Ishikawa (cell line): Measurements from ENCODE around the gene RTN4RL2.

Experiments used
- EGR1 ChIP-seq: IDR thresholded peaks from 2 replicates; pipeline ENCODE4 v1.6.1; 2012
- EP300 ChIP-seq: IDR thresholded peaks from 2 replicates; pipeline ENCODE4 v1.6.1; 2012; ENCODE audit warnings: borderline replicate concordance
- FOXM1 ChIP-seq: IDR thresholded peaks from 2 replicates; pipeline ENCODE4 v1.6.1; 2012; ENCODE audit warnings: low read depth, borderline replicate concordance
- MAX ChIP-seq: IDR thresholded peaks from 2 replicates; pipeline ENCODE4 v1.6.1; 2012
- RAD21 ChIP-seq: IDR thresholded peaks from 2 replicates; pipeline ENCODE4 v1.6.1; 2012; ENCODE audit warnings: low read depth
- REST ChIP-seq: IDR thresholded peaks from 2 replicates; pipeline ENCODE4 v1.6.1; 2012; ENCODE audit warnings: low read depth, mild to moderate bottlenecking
- TAF1 ChIP-seq: IDR thresholded peaks from 2 replicates; pipeline ENCODE4 v1.6.1; 2012; ENCODE audit warnings: low read depth, mild to moderate bottlenecking
- TEAD4 ChIP-seq: IDR thresholded peaks from 2 replicates; pipeline ENCODE4 v1.6.1; 2012
- USF1 ChIP-seq: IDR thresholded peaks from 2 replicates; pipeline ENCODE4 v1.6.1; 2012
- YY1 ChIP-seq: IDR thresholded peaks from 2 replicates; pipeline ENCODE4 v1.6.1; 2012; ENCODE audit warnings: low read depth
- ZBTB7A ChIP-seq: IDR thresholded peaks from 2 replicates; pipeline ENCODE4 v1.6.1; 2012; ENCODE audit warnings: low read depth

GRCh38 chr11:57497303-57498247 is 37.2 kb downstream of the RTN4RL2 start:
- TF ChIP-seq YY1 (no peak), REST (no peak), MAX (no peak), FOXM1 (no peak), EP300 (no peak), USF1 (no peak), EGR1 (no peak), TEAD4 (no peak), TAF1 (no peak), RAD21 (no peak), ZBTB7A (no peak)
